OCI-LY3 (cell line): ENCODE data around the gene USP34.

Experiments used
- H2AFZ ChIP-seq: fragments of 200-600, 300-600 bp; shearing (Covaris generic); 2 replicates; pipeline ENCODE4 v1.6.0; 2014; ENCODE audit warnings: antibody characterized with exemption, low read depth, low read length
- H3K27ac ChIP-seq: fragments of 200-600, 300-600 bp; sonication (generic); 2 replicates; pipeline ENCODE4 v1.5.1; 2014; ENCODE audit warnings: mild to moderate bottlenecking, low read length, moderate library complexity, mixed read lengths
- H3K27me3 ChIP-seq: fragments of 200-600, 300-600 bp; sonication (generic); 2 replicates; pipeline ENCODE4 v1.6.1; 2014; ENCODE audit warnings: low read depth, low read length, mixed read lengths
- H3K36me3 ChIP-seq: fragments of 200-600, 300-600 bp; sonication (generic); replicated peaks from 2 replicates; pipeline ENCODE3; 2014; ENCODE audit warnings: low read depth, low read length, mixed read lengths
- H3K4me1 ChIP-seq: fragments of 300-600, 200-600 bp; sonication (generic); 2 replicates; pipeline ENCODE4 v1.6.1; 2014; ENCODE audit warnings: low read length, mixed read lengths
- H3K4me2 ChIP-seq: fragments of 200-600, 300-600 bp; sonication (generic); 2 replicates; pipeline ENCODE4 v1.6.1; 2014; ENCODE audit warnings: low read length, mixed read lengths
- H3K4me3 ChIP-seq: fragments of 300-600, 200-600 bp; sonication (generic); 2 replicates; pipeline ENCODE4 v1.5.1; 2014; ENCODE audit warnings: antibody characterized with exemption, mild to moderate bottlenecking, low read length, moderate library complexity
- H3K79me2 ChIP-seq: fragments of 300-600, 200-600 bp; shearing (Covaris generic); 2 replicates; pipeline ENCODE4 v1.6.1; 2014; ENCODE audit warnings: mild to moderate bottlenecking, low read length, mixed read lengths
- H3K9ac ChIP-seq: fragments of 300-600, 200-600 bp; shearing (Covaris generic); 2 replicates; pipeline ENCODE4 v1.6.0; 2014; ENCODE audit warnings: mild to moderate bottlenecking, low read length, moderate library complexity
- H3K9me3 ChIP-seq: fragments of 200-600, 300-600 bp; shearing (Covaris generic); 2 replicates; pipeline ENCODE4 v1.6.1; 2014; ENCODE audit warnings: low read length, mixed read lengths; ENCODE audit not compliant: insufficient read depth
- H4K20me1 ChIP-seq: fragments of 200-600, 300-600 bp; sonication (generic); 2 replicates; pipeline ENCODE4 v1.6.1; 2016; ENCODE audit warnings: low read length, mixed read lengths; ENCODE audit not compliant: insufficient read depth
- EZH2phosphoT487 ChIP-seq: fragments of 200-600 bp; shearing (Covaris generic); IDR thresholded peaks from 2 replicates; pipeline ENCODE4 v1.6.1; 2018; ENCODE audit warnings: antibody characterized with exemption, mixed run types, low read depth
- TF ChIP-seq, protein P1 (sequence below): fragments of 200-600, 300-600 bp; sonication (generic); IDR thresholded peaks from 2 replicates; pipeline ENCODE4 v1.5.1; 2014; ENCODE audit warnings: antibody characterized with exemption, low read length, low read depth

Gene USP34

DNA sequence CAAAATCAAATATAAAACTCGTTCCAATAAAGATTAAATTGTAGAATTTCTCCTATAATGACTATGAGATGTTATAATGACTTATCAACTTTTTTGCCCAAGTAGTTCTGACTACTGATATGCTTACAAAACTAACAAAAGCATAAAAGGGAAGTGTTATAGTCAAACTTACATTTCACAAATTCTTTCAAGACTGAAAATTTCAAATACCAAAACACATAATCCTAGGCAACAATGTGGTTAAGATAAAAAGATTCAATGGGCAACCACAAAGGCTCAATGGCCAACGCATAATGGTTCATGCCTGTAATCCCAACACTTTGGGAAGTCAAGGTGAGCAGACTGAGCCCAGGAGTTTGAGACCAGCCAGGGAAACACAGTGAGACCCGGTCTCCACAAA, 135.7 kb downstream of the USP34 start:
- Histone ChIP-seq H3K4me1 (no peaks in the 10 kb centered on the region), H4K20me1 (no peaks in the 10 kb centered on the region), H3K9ac (no peak overlapping the region), H3K27me3 (no peaks in the 10 kb centered on the region), H3K27ac (no peak overlapping the region), H3K36me3 (peaks cover 19% of the 10 kb centered on the region), H3K4me2 (no peak overlapping the region), H3K79me2 (no peaks in the 10 kb centered on the region), H2AFZ (no peak overlapping the region), H3K9me3 (no peaks in the 10 kb centered on the region), H3K4me3 (no peak overlapping the region)
- TF ChIP-seq EZH2phosphoT487: no peak
- TF ChIP-seq, protein P1, sequence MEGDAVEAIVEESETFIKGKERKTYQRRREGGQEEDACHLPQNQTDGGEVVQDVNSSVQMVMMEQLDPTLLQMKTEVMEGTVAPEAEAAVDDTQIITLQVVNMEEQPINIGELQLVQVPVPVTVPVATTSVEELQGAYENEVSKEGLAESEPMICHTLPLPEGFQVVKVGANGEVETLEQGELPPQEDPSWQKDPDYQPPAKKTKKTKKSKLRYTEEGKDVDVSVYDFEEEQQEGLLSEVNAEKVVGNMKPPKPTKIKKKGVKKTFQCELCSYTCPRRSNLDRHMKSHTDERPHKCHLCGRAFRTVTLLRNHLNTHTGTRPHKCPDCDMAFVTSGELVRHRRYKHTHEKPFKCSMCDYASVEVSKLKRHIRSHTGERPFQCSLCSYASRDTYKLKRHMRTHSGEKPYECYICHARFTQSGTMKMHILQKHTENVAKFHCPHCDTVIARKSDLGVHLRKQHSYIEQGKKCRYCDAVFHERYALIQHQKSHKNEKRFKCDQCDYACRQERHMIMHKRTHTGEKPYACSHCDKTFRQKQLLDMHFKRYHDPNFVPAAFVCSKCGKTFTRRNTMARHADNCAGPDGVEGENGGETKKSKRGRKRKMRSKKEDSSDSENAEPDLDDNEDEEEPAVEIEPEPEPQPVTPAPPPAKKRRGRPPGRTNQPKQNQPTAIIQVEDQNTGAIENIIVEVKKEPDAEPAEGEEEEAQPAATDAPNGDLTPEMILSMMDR: no peak

DNA sequence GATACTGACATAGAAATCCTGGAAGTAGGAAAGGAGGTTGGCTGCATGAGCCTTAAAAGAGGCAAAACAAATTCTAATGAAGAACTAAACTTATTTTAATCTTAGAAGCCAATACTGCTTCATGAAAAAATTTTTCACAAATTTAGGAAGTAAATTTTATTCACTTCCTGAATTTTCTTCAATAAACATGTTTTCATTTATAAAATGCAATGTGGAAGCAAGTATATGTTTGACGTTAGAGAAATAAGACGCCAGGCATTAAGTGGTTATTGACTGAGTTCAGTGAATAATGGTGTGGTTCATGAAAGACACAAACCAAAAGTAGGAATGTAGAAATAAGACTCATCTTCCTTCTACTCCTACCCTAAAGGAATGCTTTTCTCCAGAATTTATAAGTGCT, 136.4 kb downstream of the USP34 start:
- Histone ChIP-seq H2AFZ (no peak overlapping the region), H3K36me3 (peaks cover 24% of the 10 kb centered on the region), H3K27ac (no peak overlapping the region), H3K4me3 (no peak overlapping the region), H3K9me3 (no peaks in the 10 kb centered on the region), H3K4me2 (no peak overlapping the region), H3K9ac (no peak overlapping the region), H3K27me3 (no peaks in the 10 kb centered on the region), H3K79me2 (no peaks in the 10 kb centered on the region), H4K20me1 (no peaks in the 10 kb centered on the region), H3K4me1 (no peaks in the 10 kb centered on the region)
- TF ChIP-seq, protein P1: no peak
- no peak for TF ChIP-seq EZH2phosphoT487

DNA sequence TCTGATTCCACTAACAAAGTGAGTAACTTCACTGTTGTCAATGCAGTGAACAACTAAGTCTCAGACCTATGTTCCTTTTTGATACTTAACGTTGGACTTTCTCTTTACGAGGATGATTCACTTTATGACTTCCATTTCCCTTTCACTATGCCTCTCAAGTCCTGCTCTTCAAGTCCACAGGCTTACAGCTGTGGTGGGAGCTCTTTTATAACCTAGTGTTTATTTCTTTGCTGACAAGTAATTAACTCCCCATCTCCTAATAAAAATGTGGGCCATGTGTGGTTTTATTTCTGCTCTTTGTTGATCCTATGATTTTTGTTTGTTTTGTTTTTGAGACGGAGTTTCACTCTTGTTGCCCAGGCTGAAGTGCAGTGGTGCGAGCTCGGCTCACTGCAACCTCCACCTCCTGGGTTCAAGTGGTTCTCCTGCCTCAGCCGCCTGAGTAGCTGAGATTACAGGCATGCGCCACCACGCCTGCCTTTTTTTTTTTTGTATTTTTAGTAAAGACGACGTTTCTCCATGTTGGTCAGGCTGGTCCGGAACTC, 142.1 kb downstream of the USP34 start:
- Histone ChIP-seq H3K4me2 (no peak overlapping the region), H4K20me1 (no peaks in the 10 kb centered on the region), H3K36me3 (peaks cover 31% of the 10 kb centered on the region), H3K9ac (no peak overlapping the region), H3K79me2 (no peaks in the 10 kb centered on the region), H3K9me3 (no peaks in the 10 kb centered on the region), H3K4me1 (peaks cover 10% of the 10 kb centered on the region), H3K27me3 (no peaks in the 10 kb centered on the region), H3K4me3 (no peak overlapping the region), H2AFZ (no peak overlapping the region), H3K27ac (no peak overlapping the region)
- no peak for TF ChIP-seq EZH2phosphoT487
- TF ChIP-seq, protein P1: no peak

DNA sequence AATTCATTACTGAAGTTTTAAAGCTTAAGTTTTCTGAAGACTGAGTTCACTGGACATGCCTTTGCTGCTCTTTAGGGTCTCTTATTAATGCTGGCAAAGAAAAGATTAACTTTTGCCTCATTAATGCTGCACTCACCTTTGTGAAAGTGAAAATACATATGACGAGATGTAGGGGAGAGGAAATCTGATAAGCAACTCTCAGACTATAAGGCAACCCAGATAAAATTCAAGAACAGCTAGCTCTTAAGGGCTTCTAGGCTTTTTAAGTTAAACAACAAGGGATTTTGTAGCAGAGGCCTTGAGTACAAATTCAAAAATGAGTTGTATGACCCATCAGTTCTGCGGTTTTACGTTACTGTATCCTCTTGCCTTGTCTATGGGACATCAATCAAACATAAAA, 143.7 kb downstream of the USP34 start:
- TF ChIP-seq EZH2phosphoT487: no peak
- TF ChIP-seq, protein P1: no peak
- Histone ChIP-seq H2AFZ (no peak overlapping the region), H3K9ac (no peak overlapping the region), H3K9me3 (no peaks in the 10 kb centered on the region), H4K20me1 (no peaks in the 10 kb centered on the region), H3K4me3 (no peak overlapping the region), H3K4me2 (no peak overlapping the region), H3K36me3 (peaks cover 28% of the 10 kb centered on the region), H3K27me3 (no peaks in the 10 kb centered on the region), H3K4me1 (peaks cover 10% of the 10 kb centered on the region), H3K27ac (no peak overlapping the region), H3K79me2 (no peaks in the 10 kb centered on the region)
